IPS-18c (cell line): ENCODE data around the gene BTBD9.

Experiments used
- H3K4me3 ChIP-seq: 2 replicates; pipeline ENCODE4 v1.7.0; 2013; ENCODE audit warnings: low read depth, mild to moderate bottlenecking, low read length, moderate library complexity; ENCODE audit not compliant: insufficient read depth
- H3K9me3 ChIP-seq: one replicate; pipeline ENCODE4 v1.6.1; 2013; ENCODE audit warnings: mild to moderate bottlenecking, low read length, moderate library complexity; ENCODE audit not compliant: control insufficient read depth, insufficient read depth

The BTBD9 gene

DNA sequence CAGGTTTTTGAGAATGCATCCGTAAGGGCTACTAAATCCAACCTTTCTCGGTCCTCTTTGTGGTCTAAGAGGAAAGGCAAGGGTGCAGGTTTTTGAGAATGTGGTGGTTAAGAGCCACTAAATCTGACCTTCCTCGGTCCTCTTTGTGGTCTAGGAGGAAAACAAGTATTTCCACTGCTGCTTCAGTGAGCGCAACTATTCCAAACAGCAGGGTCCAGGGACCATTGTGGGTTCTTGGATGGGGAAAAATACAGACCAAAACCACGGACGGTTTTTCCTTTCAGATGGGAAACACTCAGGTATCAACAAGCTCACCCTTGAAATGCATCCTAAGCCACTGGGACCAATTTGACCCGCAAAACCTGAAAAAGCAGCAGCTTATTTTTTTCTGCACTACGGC is 21.9 kb downstream of the BTBD9 start:
- no peak overlapping the region for H3K4me3 ChIP-seq
- H3K9me3 ChIP-seq: no peaks in the 10 kb centered on the region

DNA sequence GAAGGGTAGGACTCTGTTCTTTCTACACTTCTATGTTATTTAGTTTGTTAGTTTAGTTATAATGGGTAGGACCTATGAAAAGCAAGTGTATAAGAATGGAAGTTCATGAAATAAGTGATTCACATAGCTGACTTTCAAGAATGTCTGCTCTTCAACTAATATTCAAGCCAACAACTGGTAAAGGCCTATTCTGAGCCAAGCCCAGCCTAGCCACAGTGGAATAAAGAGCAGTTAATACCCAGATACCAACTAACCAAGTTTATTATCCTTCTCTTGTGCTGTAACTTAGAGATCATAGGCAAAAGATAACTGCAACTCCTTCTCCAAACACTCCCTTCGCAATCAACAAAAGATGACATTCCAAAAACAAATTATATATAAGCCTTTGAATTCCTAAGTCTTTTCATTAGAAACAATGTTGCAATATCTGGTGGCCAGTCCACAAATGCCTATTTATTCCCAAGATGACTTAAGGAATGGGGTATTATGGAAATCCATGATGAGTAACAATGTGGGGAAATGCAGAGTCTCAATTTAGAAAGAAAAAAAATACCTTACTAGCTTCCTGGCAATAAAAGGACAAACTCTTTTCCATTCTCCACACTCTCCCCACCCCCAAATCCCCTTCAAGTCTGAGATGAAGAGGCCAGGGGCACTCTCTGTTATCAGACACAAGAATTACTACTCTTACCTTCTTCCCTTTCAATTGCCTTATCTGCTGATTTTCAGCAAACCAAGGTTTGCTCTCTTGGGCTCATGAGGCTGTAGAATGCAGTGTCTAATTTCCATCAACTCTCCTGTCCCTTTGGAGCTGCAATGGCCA is 27.4 kb downstream of the BTBD9 start:
- Histone ChIP-seq H3K9me3 (no peaks in the 10 kb centered on the region), H3K4me3 (no peak overlapping the region)

DNA sequence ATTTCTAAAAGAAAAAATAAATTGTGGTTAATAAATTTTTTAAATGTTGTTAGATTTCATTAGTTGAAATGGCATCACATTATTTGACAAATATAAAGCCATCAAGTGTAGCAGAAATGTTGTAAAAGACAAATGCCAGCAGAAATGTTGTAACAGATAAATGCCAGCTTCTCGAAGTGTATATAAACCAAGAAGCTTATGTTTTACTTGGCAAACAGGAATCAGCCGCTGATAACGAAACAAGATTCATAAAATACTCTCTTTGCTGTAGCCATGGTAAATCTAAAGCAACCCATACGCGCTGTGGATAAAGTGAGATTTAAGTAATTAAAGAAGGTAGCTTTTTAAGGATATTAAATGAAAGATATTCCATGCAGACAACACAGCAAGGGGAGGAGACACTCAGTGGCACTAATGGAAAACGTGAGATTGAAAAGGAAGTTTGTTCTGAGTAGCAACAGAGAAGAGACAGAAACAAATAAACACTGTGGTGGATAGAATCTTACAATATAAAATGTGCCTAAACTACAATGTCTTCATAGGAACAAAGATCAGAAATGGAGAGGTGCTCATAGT is 29.6 kb downstream of the BTBD9 start:
- H3K4me3 ChIP-seq: no peak overlapping the region
- H3K9me3 ChIP-seq: no peaks in the 10 kb centered on the region

DNA sequence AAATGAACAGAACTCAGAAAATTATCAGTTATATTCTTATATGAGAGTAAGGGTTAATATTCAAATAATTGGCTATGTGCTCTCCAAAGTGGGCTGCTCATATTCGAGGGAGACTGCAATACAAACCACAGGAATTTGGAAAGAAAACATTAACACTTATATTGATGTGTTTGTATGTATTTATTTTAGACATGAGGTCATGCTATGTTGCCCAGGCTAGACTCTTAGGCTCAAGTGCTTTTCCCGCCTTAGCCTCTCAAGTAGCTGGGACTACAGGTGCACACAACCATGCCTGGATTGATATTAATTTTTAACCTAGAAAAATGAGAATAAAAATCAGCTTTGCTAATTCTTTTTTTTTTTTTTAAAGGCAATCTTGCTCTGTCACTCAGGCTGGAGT is 35.0 kb downstream of the BTBD9 start:
- no peaks in the 10 kb centered on the region for H3K9me3 ChIP-seq
- H3K4me3 ChIP-seq: no peak overlapping the region

DNA sequence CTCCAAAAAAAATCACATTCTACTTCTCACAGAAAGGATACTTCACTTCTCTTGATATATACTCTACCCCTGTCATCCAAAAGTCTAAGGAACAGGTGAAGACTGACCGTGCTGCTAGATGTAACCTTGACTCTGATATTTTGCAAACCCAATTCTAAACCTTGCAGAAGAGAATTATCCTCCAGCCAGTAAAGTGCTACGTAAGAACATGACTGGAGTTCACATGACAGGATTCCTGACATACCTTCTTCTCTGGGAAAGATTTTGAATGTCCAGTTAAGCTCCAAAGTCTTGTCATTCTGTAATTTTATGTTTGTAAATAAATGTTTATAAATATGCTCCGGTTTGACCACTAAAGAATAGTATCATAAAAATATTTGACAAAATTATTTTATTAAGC is 35.8 kb downstream of the BTBD9 start:
- Histone ChIP-seq H3K4me3 (no peak overlapping the region), H3K9me3 (no peaks in the 10 kb centered on the region)

DNA sequence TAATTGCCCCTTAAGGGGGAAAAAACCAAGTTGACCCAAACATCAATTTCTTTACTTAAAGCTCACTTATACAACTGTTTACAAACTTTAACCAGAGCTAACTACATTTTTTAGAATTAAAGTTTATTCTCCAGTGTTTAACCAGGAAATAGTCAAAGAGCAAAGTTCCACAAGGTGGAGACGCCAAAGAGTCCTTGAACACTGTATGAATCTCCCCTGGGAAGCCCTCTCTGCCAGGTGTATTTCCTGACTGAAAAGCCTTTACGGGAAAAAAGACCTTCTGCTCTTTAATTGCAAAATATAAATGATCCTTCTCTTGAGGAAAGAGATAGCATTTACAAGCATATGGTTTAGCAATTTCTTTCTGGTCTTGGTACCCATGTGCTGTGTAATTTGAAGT is 36.2 kb downstream of the BTBD9 start:
- no peak overlapping the region for H3K4me3 ChIP-seq
- H3K9me3 ChIP-seq: no peaks in the 10 kb centered on the region

DNA sequence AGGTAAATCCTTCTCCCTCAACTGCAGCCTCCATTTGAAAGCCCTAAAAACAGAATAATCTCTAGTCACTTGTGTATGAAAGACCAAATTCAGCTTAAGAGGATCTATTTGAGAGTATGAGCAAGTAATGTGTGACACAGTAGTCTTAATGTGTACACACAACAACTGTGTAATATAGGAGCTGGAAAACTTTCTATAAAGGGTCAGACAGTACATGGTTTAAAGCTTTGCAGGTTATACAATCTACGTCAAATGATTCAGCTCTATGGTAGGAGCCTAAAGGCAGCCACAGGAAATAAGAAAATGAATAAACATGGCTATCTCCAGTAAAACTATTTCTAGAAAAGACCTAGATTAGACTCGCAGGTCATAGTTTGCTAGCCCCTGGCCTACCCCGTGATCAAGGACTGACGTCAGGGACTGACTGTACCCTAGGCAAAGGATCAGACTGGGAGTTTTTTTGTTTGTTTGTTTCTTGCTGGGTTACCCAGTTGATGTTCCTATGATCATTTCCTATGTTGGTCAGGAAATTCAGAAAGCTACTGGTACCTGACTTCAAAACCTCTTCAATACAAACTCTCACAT is 39.7 kb downstream of the BTBD9 start:
- no peak overlapping the region for H3K4me3 ChIP-seq

DNA sequence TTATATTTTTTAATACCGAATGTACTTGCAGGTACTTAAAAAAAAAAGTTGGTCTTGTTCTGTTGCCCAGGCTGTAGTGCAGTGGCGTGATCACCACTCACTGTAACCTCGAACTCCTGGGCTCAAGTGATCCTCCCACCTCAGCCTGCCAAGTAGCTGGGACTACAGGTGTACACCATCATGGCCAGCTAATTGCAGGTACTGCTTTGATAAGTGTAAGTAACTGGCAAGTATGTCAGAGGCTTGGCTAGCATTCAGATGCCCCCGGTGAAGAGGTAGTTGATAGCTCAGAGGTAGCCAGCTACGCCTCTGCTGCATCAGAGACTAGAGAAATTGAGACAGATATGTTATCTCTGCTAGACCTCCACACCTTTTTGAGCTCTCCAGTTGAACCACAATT is 40.5 kb downstream of the BTBD9 start:
- Histone ChIP-seq H3K9me3 (no peaks in the 10 kb centered on the region), H3K4me3 (no peak overlapping the region)

More for the DNA sequence above, 39.7 kb downstream of the BTBD9 start:
- no peaks in the 10 kb centered on the region for H3K9me3 ChIP-seq

DNA sequence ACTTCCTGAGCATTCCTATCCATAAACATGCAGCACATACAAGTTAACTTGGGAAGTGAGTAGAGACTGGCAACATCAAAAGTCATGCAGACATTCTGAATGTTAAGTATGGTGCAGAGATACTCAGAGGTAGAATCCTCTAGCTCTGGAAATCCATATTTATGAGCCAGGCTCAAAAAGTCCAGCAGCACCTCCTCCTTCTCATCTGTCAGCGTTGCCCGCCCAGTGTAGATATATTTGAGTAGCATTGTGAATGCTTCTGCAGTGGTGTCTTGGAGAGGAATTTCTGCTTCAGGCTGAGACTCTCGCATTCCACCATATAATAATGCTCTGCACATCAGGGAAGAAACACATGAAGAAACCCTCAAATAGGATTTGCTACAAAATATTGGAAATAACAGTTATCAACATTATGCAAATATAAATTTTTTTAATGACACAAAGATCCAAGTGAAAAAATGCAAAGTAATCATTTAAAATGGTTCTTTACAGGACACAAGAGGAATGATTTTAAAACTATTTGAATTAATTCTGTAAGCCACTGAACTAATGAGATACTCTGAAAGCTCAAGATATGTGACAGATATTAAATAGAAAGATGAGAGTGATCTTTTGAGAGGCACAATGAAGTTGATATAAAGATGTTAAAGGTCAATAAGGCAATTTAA is 45.6 kb downstream of the BTBD9 start:
- H3K9me3 ChIP-seq: no peaks in the 10 kb centered on the region

DNA sequence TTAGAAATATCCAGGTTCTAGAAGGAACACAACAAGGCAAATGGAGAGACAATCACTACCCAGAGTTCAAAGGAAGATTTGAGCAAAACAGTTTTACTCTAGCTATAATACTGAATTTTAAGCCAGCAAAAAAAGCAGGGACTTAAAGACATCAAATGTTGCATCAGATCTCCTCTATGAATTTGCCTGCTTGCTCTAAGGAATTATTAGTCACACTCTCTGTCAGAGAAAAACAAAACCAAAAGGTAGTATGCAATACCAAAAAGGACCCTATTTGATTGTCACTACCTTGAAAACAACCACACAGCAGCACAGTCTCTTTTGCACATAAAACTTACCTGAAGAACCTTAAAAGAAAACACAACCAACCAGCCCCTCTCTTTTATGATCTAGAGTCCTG is 46.3 kb downstream of the BTBD9 start:
- H3K9me3 ChIP-seq: no peaks in the 10 kb centered on the region
- no peak overlapping the region for H3K4me3 ChIP-seq

More for the DNA sequence above, 45.6 kb downstream of the BTBD9 start:
- H3K4me3 ChIP-seq: no peak overlapping the region

DNA sequence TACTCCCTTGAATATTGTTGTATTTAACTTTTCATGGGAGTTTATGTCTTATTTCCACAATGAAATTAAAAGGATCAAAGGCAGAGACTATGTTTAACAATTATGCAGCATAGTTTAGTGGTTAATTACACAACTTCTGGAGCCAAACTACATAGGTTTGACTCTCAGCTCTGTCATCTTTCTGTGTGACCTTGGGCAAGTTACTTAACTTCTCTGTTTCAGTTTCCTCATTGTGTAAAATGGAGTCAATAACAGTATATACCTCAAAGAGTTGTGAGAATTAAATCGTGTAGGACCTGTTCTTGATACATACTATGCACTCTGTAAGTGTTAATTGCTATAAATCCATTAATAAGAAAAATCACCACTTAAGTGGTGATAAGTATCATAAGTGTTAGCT is 48.3 kb downstream of the BTBD9 start:
- no peak overlapping the region for H3K4me3 ChIP-seq
- H3K9me3 ChIP-seq: no peaks in the 10 kb centered on the region

DNA sequence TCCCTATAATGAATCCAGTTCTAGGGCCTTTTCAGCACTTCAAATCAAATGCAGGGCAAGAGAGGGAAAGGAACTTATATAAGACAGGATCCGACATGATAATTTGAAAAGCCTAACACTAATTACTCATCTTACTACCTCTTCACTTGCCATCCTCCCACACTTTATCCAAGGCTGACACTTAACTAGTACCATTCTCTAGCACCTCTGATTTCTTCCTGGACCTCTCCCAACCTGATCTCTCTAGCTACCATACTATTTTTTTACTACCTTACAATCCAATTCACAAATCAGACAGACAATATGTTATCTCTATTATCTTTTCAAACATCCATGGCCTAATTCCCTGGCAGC is 50.4 kb downstream of the BTBD9 start:
- no peak overlapping the region for H3K4me3 ChIP-seq
- H3K9me3 ChIP-seq: no peaks in the 10 kb centered on the region

DNA sequence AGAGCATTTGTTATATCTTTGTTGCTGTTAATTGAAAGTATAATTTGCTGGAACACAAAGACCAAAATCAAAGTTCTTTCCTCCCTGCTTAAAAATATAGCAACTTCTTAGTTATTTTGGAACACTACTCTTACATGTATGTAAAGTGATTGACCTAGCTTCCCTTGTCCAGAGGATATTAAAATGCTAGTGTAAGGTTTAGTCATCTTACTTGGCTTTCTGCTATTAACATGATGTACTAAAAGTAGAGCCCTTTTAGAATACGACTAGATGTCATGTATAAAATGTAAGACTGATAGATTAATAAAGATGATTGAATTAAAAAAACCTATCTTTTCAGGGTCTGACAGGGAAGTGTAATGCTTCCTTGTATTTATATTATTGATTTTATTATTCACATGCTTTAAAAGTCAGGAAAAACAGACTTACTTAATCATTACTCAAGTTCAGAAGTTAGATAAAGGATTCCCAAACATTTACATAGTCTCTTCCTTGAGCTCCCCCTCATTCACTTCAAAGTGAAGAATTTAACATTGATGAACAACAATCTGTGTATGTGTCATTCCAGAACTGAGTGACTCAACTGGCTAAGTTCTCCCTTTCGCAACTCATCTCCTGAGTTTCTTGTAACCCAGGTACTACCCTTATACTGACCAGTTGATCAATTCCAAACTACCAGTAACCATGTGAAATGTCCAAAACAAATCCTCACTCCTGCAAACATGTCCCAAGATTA is 50.9 kb downstream of the BTBD9 start:
- no peak overlapping the region for H3K4me3 ChIP-seq
- H3K9me3 ChIP-seq: no peaks in the 10 kb centered on the region

DNA sequence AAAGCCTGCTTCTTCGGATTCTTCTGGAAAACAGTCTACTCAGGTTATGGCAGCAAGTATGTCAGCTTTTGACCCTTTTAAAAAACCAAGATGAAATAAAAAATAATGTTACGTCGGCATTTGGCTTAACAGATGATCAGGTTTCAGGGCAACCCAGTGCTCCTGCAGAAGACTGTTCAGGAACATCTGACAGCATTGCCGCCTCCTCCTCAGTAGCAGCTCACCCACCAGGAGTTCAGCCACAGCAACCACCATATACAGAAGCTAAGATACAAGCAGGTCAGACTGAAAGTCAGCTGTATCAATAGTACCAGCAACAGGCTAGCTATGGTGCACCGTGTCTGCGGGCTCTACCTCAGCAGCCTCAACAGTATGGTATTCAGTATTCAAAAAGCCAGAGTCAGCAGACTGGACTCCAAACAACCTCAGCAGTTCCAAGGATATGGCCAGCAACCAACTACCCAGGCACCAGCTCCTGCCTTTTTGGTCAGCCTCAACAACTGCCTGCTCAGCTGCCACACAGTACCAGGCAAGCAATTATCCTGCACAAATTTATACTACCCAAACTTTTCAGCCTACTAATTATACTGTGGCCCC is 51.9 kb downstream of the BTBD9 start:
- Histone ChIP-seq H3K4me3 (no peak overlapping the region), H3K9me3 (no peaks in the 10 kb centered on the region)

DNA sequence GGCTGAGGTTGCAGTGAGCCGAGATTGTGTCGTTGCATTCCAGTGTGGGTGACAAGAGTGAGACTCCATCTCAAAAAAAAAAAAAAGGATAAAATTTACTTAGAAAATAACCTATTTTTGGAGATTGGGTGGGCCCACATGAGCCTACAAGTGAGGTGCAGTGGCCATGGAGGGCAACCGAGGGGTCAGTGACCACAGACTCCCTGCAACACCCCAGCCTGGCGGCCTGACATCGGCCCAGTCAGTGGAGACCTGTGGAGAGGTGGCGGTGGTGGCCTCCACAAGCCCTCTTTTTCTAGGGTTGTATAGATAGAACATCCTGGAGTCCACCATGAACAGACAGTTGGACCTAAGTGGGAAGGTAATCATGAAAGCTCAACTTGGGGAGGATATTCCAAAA is 52.7 kb downstream of the BTBD9 start:
- Histone ChIP-seq H3K9me3 (no peaks in the 10 kb centered on the region), H3K4me3 (no peak overlapping the region)

DNA sequence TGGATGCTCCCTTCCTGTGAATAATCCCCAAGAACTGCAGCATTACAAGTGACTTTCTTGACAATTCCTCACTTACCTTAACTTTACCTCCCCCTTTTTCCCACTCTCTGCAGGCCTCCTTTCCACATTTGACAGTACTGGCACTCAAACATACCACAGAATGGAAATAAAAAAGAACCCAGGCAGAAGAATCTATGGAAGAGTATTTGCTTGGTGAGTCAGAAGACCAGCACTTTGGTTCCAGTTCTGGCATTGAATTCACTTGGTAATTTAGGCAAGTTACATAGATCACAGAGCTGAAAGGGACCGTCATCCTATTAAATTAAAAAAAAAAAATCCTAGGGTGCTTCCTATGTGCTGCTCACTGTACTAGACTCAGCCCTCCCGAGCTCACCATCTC is 55.0 kb downstream of the BTBD9 start:
- Histone ChIP-seq H3K9me3 (no peaks in the 10 kb centered on the region), H3K4me3 (no peak overlapping the region)

DNA sequence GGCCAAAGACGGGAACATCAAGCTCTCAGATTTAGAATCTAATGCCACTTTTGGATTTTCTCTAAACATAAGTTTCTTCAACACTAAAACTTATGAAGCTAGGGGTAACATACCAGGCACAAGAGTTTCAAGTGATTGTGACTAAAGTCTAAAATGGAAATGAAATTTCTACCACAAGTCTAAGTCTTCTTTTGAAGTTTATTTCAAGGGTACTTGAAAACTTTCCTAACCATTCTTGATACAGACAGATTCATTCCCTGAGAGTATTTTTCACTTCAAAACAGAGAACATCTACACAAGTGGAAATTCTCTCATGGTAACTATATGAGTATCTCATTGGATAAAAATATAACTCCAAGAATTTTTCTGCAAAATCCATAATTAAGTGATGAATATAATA is 56.2 kb downstream of the BTBD9 start:
- Histone ChIP-seq H3K4me3 (no peak overlapping the region), H3K9me3 (no peaks in the 10 kb centered on the region)
